ENCODE measurements around the gene POT1. TPM values are rescaled to one million over a fixed set of nuclear protein-coding genes. Genes with fewer than 3 reads are reported as not detected.

The POT1 gene
- total RNA-seq, 1 experiment from 2014 or later, result 47.0 TPM

GRCh38 chr7:124773938-124774337 lies 155.7 kb downstream of the POT1 start:
- DNase-seq (ENCODE audit: low read depth), result no peak

GRCh38 chr7:124773339-124773738 lies 156.3 kb downstream of the POT1 start:
- no peak for DNase-seq (ENCODE audit: low read depth)

Other genes with a start within 250 kb of the POT1 start
- 0.65 and 1.5 TPM in 2 replicates for gene GPR37, start 164.0 kb downstream of the POT1 start, total RNA-seq (2014; rRNA removed; shearing (Covaris generic))

Data from Daoy (cell line).